Measurements from ENCODE around the gene RAB31. TPM values are rescaled to one million over a fixed set of nuclear protein-coding genes. Genes with fewer than 3 reads are reported as not detected.

RAB31 gene
- total and polyA plus RNA-seq, 10 donors = 12.3 to 112 (median 72.6) TPM

DNA sequence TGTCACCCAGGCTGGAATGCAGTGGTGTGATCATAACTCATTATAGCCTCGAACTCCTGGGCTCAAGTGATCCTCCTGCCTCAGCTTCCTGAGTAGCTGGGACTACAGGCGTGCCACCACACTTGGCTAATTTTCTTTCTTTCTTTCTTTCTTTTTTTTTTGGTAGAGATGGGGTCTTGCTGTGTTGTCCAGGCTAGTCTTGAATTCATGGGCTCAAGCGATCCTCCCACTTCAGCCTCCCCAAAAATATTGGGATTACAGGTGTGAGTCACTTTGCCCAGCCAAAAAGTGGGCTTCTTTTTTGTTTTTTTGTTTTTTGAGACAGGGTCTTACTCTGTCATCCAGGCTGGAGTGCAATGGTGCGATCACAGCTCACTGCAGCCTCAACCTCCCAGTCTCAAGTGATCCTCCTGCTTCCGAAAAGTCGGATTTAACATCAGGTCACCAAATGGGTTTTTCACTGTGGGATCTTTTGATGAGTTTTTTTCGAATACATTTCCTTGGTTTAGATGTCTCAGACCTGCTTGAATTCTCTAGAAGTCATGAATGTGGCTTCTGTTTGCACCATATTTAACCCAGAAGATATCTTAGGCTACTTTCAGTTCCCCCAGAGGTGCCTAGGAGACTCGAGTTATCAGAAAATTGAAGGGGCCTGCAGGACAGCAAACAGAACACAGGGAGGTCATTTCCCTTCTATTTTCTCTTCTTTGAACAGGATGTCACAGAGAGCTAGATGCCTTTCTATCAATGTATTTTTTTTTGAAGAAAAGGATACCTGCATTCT, 8.9 kb downstream of the RAB31 start:
- DNase-seq = no peak
- Histone ChIP-seq H3K36me3 (peaks cover 0 to 22% (median 0%) of the 10 kb centered on the region in 6 donors), H3K27ac (peak overlapping the region in 4 of 8 donors; percentile 41 to 72 (median 54)), H3K4me3 (no peak overlapping the region), H3K9me3 (no peaks in the 10 kb centered on the region), H3K27me3 (replicated peaks in 1 of 7) (no peaks in the 10 kb centered on the region), H3K4me1 (peaks cover 0 to 78% (median 33%) of the 10 kb centered on the region in 6 donors)
- TF ChIP-seq, protein P1, sequence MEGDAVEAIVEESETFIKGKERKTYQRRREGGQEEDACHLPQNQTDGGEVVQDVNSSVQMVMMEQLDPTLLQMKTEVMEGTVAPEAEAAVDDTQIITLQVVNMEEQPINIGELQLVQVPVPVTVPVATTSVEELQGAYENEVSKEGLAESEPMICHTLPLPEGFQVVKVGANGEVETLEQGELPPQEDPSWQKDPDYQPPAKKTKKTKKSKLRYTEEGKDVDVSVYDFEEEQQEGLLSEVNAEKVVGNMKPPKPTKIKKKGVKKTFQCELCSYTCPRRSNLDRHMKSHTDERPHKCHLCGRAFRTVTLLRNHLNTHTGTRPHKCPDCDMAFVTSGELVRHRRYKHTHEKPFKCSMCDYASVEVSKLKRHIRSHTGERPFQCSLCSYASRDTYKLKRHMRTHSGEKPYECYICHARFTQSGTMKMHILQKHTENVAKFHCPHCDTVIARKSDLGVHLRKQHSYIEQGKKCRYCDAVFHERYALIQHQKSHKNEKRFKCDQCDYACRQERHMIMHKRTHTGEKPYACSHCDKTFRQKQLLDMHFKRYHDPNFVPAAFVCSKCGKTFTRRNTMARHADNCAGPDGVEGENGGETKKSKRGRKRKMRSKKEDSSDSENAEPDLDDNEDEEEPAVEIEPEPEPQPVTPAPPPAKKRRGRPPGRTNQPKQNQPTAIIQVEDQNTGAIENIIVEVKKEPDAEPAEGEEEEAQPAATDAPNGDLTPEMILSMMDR (IDR thresholded peaks at IDR 0.05 in 8 of 11, conservative IDR thresholded peaks at IDR 0.05 in 3 of 11) = no peak
- no peak for TF ChIP-seq POLR2AphosphoS5 (IDR thresholded peaks at IDR 0.05)
- TF ChIP-seq POLR2A (IDR thresholded peaks at IDR 0.05) = no peak
- intact Hi-C loops (cut with DNase I; ENCODE audit: low total_unique reads) = no loop called here
- 74 to 83% (median 77%) methylated on average over 8 of the region's 8 CpGs for WGBS, 5 donors

DNA sequence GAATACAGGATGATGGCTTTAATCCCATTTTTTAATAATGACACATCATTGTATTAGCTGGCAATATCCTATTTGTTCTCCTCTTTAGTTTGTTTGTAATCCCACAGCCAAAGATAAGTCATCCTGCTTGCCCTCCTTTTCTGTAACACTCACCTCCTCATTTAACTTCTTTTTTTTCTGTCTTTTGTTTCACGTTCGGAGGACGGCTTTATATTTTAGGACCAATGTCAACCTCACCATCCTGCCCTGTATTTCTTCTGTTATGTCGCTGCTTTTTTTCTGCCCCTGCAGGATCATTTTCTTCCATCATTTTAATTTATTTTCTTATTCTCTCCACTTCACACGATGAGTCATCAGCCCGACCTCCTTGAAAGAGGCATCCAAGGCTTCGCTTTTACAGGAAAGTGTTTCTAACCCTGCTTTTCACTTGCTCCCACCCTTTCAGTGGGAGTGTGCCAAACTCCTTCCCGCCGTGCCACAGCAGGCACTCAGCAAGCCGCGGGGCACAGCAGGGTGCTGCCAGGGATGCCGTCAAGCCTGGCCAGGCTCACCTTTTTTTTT, 11.4 kb downstream of the RAB31 start:
- Histone ChIP-seq H3K9me3 (peaks cover 0 to under 1% (median 0%) of the 10 kb centered on the region in 8 donors), H3K4me1 (peaks cover 0 to 61% (median 19%) of the 10 kb centered on the region in 6 donors), H3K4me3 (no peak overlapping the region), H3K27me3 (replicated peaks in 1 of 7) (no peaks in the 10 kb centered on the region), H3K27ac (peak overlapping the region in 2 of 8 donors; percentile 5 to 37), H3K36me3 (peaks cover 0 to 40% (median 0%) of the 10 kb centered on the region in 6 donors)
- WGBS, 5 donors = 69 to 81% (median 75%) methylated on average over 12 of the region's 12 CpGs
- TF ChIP-seq POLR2AphosphoS5 (IDR thresholded peaks at IDR 0.05) = peak in 2 of 3 donors; percentile 30 to 53
- no peak for TF ChIP-seq POLR2A (IDR thresholded peaks at IDR 0.05)
- TF ChIP-seq, protein P1 (IDR thresholded peaks at IDR 0.05 in 8 of 11, conservative IDR thresholded peaks at IDR 0.05 in 3 of 11) = no peak
- DNase-seq = no peak
- intact Hi-C loops (cut with DNase I; ENCODE audit: low total_unique reads) = no loop called here

DNA sequence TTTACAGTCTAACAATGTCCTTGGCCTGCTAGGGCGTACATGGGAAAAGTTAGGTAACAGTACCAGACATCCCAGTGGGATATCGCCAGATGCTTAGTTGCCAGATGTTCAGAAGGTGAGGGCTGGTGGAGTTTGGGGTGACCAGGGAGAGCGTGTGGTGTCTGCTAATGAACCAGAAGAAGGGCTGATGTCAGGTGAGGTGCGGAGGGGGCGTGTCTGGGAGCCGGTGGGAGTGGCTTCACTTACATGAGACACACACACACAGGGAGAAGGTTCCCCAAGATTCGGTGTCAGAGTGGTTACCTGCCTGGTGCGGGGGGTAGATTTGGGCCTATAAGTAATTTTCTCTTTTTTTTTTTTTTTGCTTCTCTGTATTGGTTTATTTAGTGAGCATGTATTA, 12.2 kb downstream of the RAB31 start:
- Histone ChIP-seq H3K4me1 (peaks cover 0 to 53% (median 15%) of the 10 kb centered on the region in 6 donors), H3K4me3 (no peak overlapping the region), H3K36me3 (peaks cover 0 to 47% (median 0%) of the 10 kb centered on the region in 6 donors), H3K27ac (no peak overlapping the region), H3K27me3 (replicated peaks in 1 of 7) (no peaks in the 10 kb centered on the region), H3K9me3 (peaks cover 0 to 5% (median 0%) of the 10 kb centered on the region in 8 donors)
- no peak for DNase-seq
- intact Hi-C loops (cut with DNase I; ENCODE audit: low total_unique reads) = no loop called here
- no peak for TF ChIP-seq POLR2AphosphoS5 (IDR thresholded peaks at IDR 0.05)
- TF ChIP-seq, protein P1 (IDR thresholded peaks at IDR 0.05 in 8 of 11, conservative IDR thresholded peaks at IDR 0.05 in 3 of 11) = no peak
- TF ChIP-seq POLR2A (IDR thresholded peaks at IDR 0.05) = no peak
- WGBS, 5 donors = 85 to 95% (median 93%) methylated on average over 8 of the region's 8 CpGs
